HepG2 (cell line): ENCODE measurements around the gene RARA. TPM values are rescaled to one million over a fixed set of nuclear protein-coding genes. Genes with fewer than 3 reads are reported as not detected.
A peak's percentile ranks its signal among the peaks of the same experiment; 100 is the strongest.

Experiments
- ATF3 ChIP-seq: sonication (generic); formaldehyde crosslinking; IDR thresholded peaks from 2 replicates; pipeline ENCODE4 v1.4.0; 2020; ENCODE audit warnings: missing genetic modification reagents
- CENPX ChIP-seq: sonication (generic); formaldehyde crosslinking; IDR thresholded peaks from 2 replicates; pipeline ENCODE4 v1.9.0; 2021; ENCODE audit warnings: mild to moderate bottlenecking, missing genetic modification reagents, moderate library complexity
- FOSL1 ChIP-seq: sonication (generic); formaldehyde crosslinking; IDR thresholded peaks from 2 replicates; pipeline ENCODE4 v1.9.0; 2021; ENCODE audit warnings: missing genetic modification reagents, borderline replicate concordance
- GRHL1 ChIP-seq: sonication (generic); formaldehyde crosslinking; conservative IDR thresholded peaks from 2 replicates; pipeline ENCODE4 v1.8.0; 2022; ENCODE audit warnings: missing genetic modification reagents
- HMG20A ChIP-seq: IDR thresholded peaks from 2 replicates; pipeline ENCODE4 v1.6.1; 2016; ENCODE audit warnings: borderline replicate concordance
- JUN ChIP-seq: sonication (generic); formaldehyde crosslinking; IDR thresholded peaks from 2 replicates; pipeline ENCODE4 v1.4.0; 2020; ENCODE audit warnings: mild to moderate bottlenecking, missing genetic modification reagents
- MYC ChIP-seq: sonication (generic); formaldehyde crosslinking; IDR thresholded peaks from 2 replicates; pipeline ENCODE4 v1.9.0; 2021; ENCODE audit warnings: missing genetic modification reagents, borderline replicate concordance
- PAX8 ChIP-seq: sonication (generic); formaldehyde crosslinking; IDR thresholded peaks from 2 replicates; pipeline ENCODE4 v1.8.0; 2022; ENCODE audit warnings: mild to moderate bottlenecking, missing genetic modification reagents, borderline replicate concordance
- PHF20 ChIP-seq: sonication (generic); formaldehyde crosslinking; IDR thresholded peaks from 2 replicates; pipeline ENCODE4 v1.5.0; 2020; ENCODE audit warnings: mild to moderate bottlenecking, missing genetic modification reagents
- RCOR2 ChIP-seq: IDR thresholded peaks from 2 replicates; pipeline ENCODE4 v1.6.1; 2016; ENCODE audit warnings: missing biosample characterization, missing genetic modification reagents
- RFX1 ChIP-seq: fragments of 450-650 bp; IDR thresholded peaks from 2 replicates; pipeline ENCODE4 v1.6.1; 2017
- SCMH1 ChIP-seq: sonication (generic); formaldehyde crosslinking; IDR thresholded peaks from 2 replicates; pipeline ENCODE4 v1.9.0; 2021; ENCODE audit warnings: missing genetic modification reagents, mild to moderate bottlenecking, borderline replicate concordance
- SKI ChIP-seq: fragments of 450-650 bp; IDR thresholded peaks from one replicate; pipeline ENCODE4 v1.6.1; 2018; ENCODE audit warnings: mild to moderate bottlenecking; ENCODE audit not compliant: partially characterized antibody
- STAG1 ChIP-seq: sonication (generic); formaldehyde crosslinking; IDR thresholded peaks from 2 replicates; pipeline ENCODE4 v1.4.0; 2020; ENCODE audit warnings: missing genetic modification reagents
- TFDP1 ChIP-seq: IDR thresholded peaks from 2 replicates; pipeline ENCODE4 v1.6.1; 2016; ENCODE audit warnings: missing compliant biosample characterization, missing genetic modification reagents, borderline replicate concordance
- TP53 ChIP-seq: sonication (generic); formaldehyde crosslinking; conservative IDR thresholded peaks from 2 replicates; pipeline ENCODE4 v1.4.0; 2020; ENCODE audit warnings: missing genetic modification reagents
- YEATS4 ChIP-seq: sonication (generic); formaldehyde crosslinking; IDR thresholded peaks from 2 replicates; pipeline ENCODE4 v1.4.0; 2020; ENCODE audit warnings: missing genetic modification reagents, borderline replicate concordance
- ZBTB4 ChIP-seq: sonication (generic); formaldehyde crosslinking; IDR thresholded peaks from 2 replicates; pipeline ENCODE4 v1.4.0; 2020; ENCODE audit warnings: missing genetic modification reagents, mild to moderate bottlenecking, borderline replicate concordance
- ZKSCAN1 ChIP-seq: fragments of 150-350 bp; IDR thresholded peaks from 2 replicates; pipeline ENCODE4 v1.6.1; 2014; ENCODE audit warnings: low read length
- ZNF232 ChIP-seq: sonication (generic); formaldehyde crosslinking; IDR thresholded peaks from 2 replicates; pipeline ENCODE4 v1.4.0; 2020; ENCODE audit warnings: missing genetic modification reagents, borderline replicate concordance
- ZNF317 ChIP-seq: sonication (generic); formaldehyde crosslinking; IDR thresholded peaks from 2 replicates; pipeline ENCODE4 v1.5.0; 2020; ENCODE audit warnings: mild to moderate bottlenecking, missing genetic modification reagents
- ZNF451 ChIP-seq: sonication (generic); formaldehyde crosslinking; IDR thresholded peaks from 2 replicates; pipeline ENCODE4 v1.5.0; 2020; ENCODE audit warnings: mild to moderate bottlenecking, missing genetic modification reagents
- ZNF547 ChIP-seq: sonication (generic); formaldehyde crosslinking; IDR thresholded peaks from 2 replicates; pipeline ENCODE4 v1.5.1; 2020; ENCODE audit warnings: mild to moderate bottlenecking, missing genetic modification reagents
- ZSCAN25 ChIP-seq: sonication (generic); formaldehyde crosslinking; IDR thresholded peaks from 2 replicates; pipeline ENCODE4 v1.8.0; 2022; ENCODE audit warnings: mild to moderate bottlenecking, missing genetic modification reagents
- polyA plus RNA-seq, 8 experiments: library from polyadenylated mRNA; depleted of rRNA in 3 of 8; stranded (reverse) in 7 of 8; unstranded in 1 of 8; fragments of >200 nt; fragmentation: Illumina TruSeq in 4 of 8; extraction: Trizol in 4 of 8; gene quantifications; 2 replicates each; pipeline versions ENCODE4 v1.2.1 to v1.2.3, GENCODE V29; 2011 to 2016; ENCODE audit warnings: low read depth in 4 of 8, missing spikeins in 1 of 8, mixed read lengths in 1 of 8; ENCODE audit not compliant: insufficient read depth in 1 of 8
- total RNA-seq, 5 experiments: library from RNA; depleted of rRNA; stranded (reverse); fragments of >200 nt; fragmentation: Illumina TruSeq; extraction: Trizol; gene quantifications; 2 replicates each; pipeline ENCODE4 v1.2.3, GENCODE V29; 2016; ENCODE audit warnings: low read depth in 1 of 5

The RARA gene
- total and polyA plus RNA-seq, 2 of the 13 experiments (the other 11 are each of a cell fraction or from before 2014, with no cell fraction given): 6.4 to 8.6 TPM

GRCh38 chr17:40340880-40341807, 32.2 kb downstream of the RARA start (continued):
- TF ChIP-seq ATF3 (CRISPR knock-in tag) (peak; percentile 72), GRHL1 (no peak), ZNF451 (CRISPR knock-in tag) (peak; percentile 92; the same call in 1 of the 2 replicates), RCOR2 (no peak), TFDP1 (CRISPR knock-in tag) (peak; percentile 54; the same call in 1 of the 2 replicates), ZNF232 (CRISPR knock-in tag) (0 out of 2 replicates have a peak, but pooled peaks have one; percentile 42), STAG1 (CRISPR knock-in tag) (peak; percentile 41), MYC (CRISPR knock-in tag) (peak; percentile 83; the same call in 1 of the 2 replicates), PAX8 (0 out of 2 replicates have a peak, but pooled peaks have one; percentile 72), FOSL1 (CRISPR knock-in tag) (no peak), TP53 (CRISPR knock-in tag) (no peak), ZSCAN25 (CRISPR knock-in tag) (peak; percentile 89), YEATS4 (CRISPR knock-in tag) (peak; percentile 83; the same call in 1 of the 2 replicates), ZKSCAN1 (no peak), SKI (peak; percentile 78), HMG20A (CRISPR knock-in tag) (no peak; the same call in 1 of the 2 replicates), CENPX (CRISPR knock-in tag) (no peak), RFX1 (no peak), ZNF547 (peak; percentile 60; the same call in 1 of the 2 replicates), PHF20 (CRISPR knock-in tag) (peak; percentile 61), JUN (CRISPR knock-in tag) (peak; percentile 61), ZNF317 (CRISPR knock-in tag) (0 out of 2 replicates have a peak, but pooled peaks have one; percentile 47), ZBTB4 (CRISPR knock-in tag) (no peak), SCMH1 (CRISPR knock-in tag) (no peak)
